ENCODE data around the gene MRTFA.
"Not testable (repeated sequence)": the region's sequence is repeated elsewhere in the genome, so short reads cannot be mapped to it uniquely, and the experiment has no call there.

DNA sequence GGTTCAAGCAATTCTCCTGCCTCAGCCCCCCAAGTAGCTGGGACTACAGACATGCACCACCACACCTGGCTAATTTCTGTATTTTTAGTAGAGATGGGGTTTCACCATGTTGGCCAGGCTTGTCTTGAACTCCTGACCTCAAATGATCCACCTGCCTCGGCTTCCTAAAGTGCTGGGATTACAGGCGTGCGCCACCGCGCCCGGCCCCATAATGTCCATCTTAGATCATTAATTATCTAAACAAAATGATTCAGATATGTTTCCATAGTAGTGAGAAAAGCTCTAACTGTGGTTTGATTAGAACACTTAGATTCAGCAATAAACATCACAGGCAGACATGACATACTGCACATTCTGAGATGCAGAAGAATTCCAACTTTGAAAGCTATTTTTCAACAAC, 106.1 kb downstream of the MRTFA start:
- TF ChIP-seq, protein P1, sequence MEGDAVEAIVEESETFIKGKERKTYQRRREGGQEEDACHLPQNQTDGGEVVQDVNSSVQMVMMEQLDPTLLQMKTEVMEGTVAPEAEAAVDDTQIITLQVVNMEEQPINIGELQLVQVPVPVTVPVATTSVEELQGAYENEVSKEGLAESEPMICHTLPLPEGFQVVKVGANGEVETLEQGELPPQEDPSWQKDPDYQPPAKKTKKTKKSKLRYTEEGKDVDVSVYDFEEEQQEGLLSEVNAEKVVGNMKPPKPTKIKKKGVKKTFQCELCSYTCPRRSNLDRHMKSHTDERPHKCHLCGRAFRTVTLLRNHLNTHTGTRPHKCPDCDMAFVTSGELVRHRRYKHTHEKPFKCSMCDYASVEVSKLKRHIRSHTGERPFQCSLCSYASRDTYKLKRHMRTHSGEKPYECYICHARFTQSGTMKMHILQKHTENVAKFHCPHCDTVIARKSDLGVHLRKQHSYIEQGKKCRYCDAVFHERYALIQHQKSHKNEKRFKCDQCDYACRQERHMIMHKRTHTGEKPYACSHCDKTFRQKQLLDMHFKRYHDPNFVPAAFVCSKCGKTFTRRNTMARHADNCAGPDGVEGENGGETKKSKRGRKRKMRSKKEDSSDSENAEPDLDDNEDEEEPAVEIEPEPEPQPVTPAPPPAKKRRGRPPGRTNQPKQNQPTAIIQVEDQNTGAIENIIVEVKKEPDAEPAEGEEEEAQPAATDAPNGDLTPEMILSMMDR (conservative IDR thresholded peaks at IDR 0.05; ENCODE audit: low read length) = not testable (repeated sequence)
- TF ChIP-seq EZH2phosphoT487 (IDR thresholded peaks at IDR 0.05; ENCODE audit: borderline replicate concordance, low read depth, low read length) = not testable (repeated sequence)
